NCI-H128 (cell line): Measurements from ENCODE around the gene UBE4B.

Source experiments
- DNase-seq: peaks from one replicate; lab custom pipeline; 2025; ENCODE audit not compliant: unreplicated experiment; lab: John Stamatoyannopoulos, UW

The UBE4B gene

GRCh38 chr1:10033359-10033845, 644 bp downstream of the UBE4B start:
- peak; percentile 37 for DNase-seq

DNA sequence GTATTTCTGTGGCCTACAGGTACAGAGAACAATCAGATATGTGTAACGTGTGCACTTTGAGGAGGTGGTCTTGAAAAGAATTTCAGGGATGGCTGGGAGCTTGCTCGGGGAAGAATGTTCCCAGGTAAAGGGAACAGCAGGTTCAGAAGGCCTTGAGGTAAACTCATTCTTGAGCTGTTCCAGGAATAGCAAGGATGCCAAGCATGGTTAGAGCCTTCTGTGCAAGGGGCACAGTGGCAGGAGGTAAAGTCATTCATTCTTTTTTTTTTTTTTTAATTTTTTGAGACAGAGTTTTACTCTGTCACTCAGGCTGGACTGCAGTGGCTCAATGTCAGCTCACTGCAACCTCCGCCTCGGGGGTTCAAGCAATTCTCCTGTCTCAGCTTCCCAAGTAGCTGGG, 10.0 kb downstream of the UBE4B start:
- no peak for DNase-seq

DNA sequence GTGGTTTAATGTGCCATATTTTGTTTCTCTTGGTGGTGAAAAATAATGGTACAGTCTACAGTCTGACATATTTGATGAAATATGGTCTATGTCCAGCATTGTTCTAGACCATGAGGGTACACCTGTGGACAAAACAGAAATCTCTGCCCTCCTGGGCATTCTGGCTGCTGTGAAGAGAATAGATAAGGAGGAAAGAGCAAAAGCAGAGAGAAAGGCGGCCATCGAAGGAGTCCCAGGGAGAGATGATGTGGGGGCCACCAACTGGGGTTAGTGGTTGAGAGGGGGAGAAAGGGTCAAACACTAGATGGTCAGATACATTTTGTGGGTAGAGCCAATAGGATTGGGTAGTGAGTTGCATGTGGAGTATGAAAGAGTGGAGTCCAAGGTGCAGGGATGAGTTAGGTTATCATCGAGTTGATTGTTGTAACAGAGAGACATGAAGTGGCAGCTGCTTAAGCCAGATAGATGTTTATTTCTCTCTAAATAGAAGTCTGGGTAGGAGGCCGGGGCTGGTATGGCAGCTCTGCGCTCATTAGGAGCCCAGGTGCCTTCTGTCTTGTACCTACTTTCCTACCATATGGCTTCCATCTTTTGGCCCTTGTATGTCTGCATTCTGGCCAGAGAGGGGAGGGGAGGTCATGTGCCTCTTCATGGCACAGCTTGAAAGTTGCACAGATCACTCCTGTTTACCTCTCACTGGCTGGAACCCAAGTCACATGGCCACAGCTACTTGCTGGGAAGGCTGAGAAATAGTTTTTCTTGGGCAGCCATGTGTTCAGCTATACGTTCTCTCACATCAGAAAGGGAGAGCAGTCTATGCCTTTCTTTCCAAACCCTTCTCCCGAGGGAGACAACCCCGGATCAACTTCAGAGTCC, 13.0 kb downstream of the UBE4B start:
- no peak for DNase-seq

- DNase-seq = no peak
These were observed 13.8 kb downstream of the UBE4B start for GRCh38 chr1:10046356-10047085.

DNA sequence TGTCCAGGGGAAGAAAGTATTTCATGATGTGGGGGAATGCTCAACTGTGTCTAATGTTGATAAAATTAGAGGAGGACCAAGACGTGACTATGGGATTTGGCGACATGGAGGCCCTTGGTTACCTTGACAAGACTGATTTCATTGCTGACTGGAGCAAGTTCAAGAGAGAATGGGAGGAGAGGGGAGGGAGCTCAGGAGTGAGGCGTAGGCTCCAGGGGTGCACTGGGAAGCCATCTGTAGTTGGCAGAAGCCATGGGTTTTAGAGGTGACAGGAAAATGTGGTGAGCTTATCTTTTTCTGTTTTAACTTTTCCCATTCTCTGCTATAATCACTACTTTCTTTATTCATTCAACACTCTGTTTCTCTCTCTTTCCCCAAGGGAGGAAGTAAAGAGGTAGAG, 15.8 kb downstream of the UBE4B start:
- no peak for DNase-seq

- DNase-seq = no peak
These were observed 17.9 kb downstream of the UBE4B start for GRCh38 chr1:10050611-10051010.

- DNase-seq = no peak
These were observed 18.9 kb downstream of the UBE4B start for GRCh38 chr1:10051656-10052055.

DNA sequence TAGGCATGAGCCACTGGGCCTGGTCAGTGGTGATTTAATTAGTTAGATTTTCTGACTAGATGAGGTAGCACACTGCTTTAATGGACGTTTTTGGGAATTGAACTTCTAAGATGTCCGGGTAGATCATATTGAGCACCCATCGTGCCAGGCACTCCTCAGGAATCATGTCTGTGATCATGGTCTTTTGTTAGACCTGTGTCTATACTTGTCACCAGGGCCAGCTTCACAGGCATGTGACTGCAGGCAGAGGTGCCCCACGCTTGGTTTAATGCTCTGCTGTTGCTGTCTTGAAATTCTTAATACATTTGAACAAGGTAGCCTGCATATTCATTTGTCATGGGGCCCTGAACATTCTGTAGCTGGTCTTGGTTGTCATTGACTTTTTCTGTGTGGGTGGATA, 19.6 kb downstream of the UBE4B start:
- DNase-seq = no peak

DNA sequence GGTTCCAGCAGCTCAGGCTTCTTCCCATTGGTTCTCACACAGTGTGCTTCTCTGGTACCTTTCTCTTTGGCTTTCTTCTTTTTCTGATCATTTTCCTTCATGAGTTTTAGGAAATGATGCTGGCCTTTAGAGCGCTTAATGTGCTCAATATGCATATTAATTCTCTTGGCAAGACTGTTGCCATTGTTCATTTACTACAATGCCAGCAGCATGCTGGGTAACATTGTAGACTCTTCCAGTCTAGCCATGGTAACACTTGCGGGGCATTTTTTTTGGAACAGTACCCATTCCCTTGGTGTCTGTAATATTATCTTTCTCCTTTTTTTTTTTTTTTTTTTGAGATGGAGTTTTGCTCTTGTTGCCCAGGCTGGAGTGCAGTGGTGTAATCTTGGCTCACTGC, 21.7 kb downstream of the UBE4B start:
- no peak for DNase-seq

GRCh38 chr1:10056599-10056987, 23.8 kb downstream of the UBE4B start:
- no peak for DNase-seq

DNA sequence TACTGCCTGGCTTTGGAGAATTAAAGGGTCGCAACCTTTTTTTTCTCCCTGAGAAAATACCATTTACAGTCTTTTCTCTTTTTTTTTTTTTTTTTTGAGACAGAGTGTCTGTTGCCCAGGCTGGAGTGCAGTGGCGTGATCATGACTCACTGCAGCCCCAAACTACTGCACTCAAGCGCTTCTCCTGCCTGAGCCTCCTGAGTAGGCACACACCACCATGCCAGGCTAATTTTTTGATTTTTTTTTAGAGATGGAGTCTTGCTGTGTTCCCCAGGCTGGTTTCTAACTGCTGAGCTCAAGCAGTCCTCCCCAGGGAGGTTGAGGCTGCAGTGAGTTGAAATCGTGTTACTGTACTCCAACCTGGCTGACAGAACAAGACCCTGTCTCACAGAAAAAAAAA, 24.6 kb downstream of the UBE4B start:
- DNase-seq = no peak

DNA sequence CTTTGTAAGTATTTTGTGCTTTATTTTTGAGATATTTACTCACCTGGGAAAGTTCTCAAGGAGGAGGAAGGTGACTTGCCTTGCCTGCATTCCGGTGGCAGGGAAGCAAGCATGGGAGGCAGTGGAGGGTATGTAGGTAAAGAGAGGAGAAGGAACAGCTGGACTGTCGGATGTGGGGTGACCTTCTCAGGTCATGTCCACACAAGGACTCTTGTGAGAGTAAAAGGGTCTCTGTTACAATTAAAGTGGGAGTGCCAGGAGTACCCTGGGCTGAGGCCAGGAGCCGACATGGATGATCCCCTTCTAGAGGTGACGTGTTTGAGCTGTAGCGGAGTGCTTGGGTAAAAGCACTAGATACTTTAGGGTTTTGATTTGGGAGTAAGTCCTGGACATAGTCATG, 25.0 kb downstream of the UBE4B start:
- no peak for DNase-seq

DNA sequence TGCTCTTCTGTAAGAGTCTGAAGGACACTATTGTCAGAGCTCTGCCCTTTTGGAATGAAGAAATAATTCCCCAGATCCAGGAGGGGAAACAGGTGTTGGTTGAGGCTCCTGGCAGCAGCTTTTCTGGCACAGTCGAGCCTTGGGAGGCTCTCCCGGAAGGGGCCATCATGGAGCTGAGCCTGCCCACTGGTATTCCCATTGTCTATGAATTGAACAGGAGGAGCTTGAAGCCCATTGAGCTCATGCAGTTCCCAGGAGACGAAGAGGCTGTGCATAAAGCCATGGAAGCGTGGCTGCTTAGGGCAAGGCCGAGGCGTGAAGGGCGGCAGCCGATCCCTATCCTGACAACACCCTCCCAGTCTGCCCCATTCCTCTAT, 26.6 kb downstream of the UBE4B start:
- DNase-seq = no peak

DNA sequence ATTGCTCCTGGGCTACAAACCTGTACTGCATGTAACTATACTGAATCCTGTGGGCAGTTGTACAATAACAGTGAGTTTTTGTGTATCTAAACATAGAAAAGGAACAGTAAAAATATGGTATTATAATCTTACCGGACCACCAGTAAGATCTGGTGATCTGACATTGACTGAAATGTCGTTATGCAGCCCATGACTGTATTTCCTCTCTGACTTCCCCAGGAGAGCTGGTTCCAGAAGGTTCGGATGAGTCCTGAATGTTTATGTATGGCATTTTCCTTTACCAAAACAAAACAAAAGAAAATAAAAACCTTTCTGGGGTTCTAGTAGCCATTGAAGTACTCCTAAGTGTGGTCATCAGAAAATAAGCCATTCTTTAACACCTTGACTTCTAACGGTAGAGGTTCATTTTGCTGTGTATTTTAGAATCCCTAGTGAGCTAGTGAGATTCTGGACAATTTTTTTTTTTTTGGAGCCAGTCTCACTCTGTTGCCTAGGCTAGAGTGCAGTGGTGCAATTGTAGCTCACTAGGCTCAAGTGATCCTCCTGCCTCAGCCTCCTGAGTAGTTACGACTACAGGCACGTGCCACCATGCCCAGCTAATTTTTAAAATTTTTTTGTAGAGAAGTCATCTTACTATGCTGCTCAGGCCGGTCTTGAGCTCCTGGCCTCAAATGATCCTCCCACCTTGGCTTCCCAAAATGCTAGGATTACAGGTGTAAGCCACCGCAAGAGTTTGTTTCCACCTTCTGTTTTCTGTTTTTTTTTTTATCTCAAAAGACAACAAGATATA, 27.7 kb downstream of the UBE4B start:
- no peak for DNase-seq

DNA sequence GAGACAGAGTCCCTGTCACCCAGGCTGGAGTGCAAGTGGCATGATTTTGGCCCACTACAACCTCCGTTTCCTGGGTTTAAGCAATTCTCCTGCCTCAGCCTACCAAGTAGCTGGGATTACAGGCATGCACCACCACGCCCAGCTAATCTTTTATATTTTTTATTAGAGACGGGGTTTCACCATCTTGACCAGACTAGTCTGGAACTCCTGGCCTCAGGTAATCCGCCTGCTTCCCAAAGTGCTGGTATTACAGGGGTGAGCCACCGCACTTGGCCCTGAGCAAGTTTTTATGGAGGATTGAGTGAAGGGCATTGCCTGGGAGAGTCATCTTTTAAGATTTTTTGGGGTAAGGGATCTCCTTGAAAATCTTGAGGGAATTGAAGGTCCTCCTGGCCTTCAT, 28.5 kb downstream of the UBE4B start:
- DNase-seq = no peak

- no peak for DNase-seq
These were observed 31.1 kb downstream of the UBE4B start for GRCh38 chr1:10063878-10064277.

DNA sequence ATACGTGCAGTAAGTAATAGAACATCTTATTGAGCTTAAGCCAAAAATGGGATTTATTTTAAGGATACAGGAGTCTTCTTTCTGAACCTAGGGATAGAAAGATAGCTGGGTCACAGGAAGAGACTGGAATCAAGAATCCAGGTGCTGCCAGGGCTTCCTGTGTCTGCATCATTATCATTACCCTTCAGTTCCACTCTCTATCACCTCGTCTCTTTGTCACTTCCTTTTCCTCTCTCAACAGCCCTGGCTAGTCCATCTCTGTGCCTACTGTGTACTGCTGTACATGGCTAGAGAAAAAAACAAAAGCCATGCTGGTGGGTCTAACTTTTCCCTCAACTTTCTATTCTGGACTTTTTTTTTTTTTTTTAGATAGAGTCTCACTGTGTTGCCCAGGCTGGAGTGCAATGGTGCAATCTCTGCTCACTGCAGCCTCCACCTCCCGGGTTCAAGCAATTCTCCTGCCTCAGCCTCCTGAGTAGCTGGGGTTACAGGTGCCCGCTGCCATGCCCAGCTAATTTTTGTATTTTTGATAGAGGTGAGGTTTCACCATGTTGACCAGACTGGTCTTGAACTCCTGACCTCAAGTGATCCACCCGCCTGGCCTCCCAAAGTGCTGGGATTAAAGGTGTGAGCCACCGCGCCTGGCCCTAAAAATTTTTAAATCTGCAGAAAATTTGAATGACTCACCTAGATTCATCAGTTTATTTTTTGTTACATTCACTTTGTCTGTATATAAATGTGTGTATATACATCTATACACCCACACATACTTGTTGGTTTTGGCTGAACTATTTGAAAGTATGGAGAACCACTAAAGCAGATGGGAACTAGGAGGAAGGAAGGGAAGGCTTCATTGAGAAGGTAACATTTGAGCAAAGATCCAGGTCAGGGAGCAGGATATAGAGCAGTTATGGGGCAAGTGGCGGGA, 31.9 kb downstream of the UBE4B start:
- no peak for DNase-seq

DNA sequence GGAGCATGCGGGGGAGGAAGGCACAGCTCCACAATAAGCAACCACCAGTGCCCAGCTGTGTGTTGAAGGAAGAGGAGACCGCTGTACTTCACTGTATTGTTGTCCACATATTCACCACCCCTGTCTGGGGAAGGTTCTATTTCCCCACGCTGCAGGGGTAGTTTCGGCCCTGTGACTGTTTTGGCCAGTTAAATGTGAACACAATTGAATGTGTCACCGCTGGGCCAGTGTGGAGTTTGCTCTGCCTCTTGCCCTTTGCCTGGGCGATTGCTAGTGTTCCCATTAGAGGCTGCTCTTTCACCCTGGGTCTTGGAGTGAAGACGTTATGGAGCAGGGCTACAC, 32.6 kb downstream of the UBE4B start:
- DNase-seq = no peak

DNA sequence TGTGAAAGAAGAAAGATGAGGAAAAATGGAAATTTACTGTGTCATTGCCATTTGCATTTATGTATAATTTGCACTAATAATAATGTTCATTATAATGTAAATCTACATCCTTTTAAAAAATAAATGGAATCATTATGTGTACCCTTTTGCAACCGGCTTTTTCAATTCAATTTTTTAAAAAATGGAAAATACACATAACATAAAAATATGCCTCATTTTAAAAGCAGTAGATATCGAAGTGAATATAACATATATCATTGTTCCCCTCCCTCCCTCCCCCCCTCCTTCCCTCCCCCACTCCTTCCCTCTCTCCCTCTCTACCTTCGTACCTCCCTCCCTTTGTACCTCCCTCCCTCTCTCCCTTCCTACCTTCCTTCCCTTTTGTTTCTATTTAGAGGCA, 33.0 kb downstream of the UBE4B start:
- DNase-seq = no peak

GRCh38 chr1:10068605-10069294, 36.0 kb downstream of the UBE4B start:
- DNase-seq = no peak
